GM23338 (cell line): ENCODE data around the gene MOCOS. TPM values are rescaled to one million over a fixed set of nuclear protein-coding genes. Genes with fewer than 3 reads are reported as not detected.
A peak's percentile ranks its signal among the peaks of the same experiment; 100 is the strongest.

Experiments
- ATAC-seq: fragments of 200-7000 bp; cut with Tn5 transposase; 3 replicates; pipeline ENCODE4 v1.9.1; 2020
- DNase-seq: peaks from one replicate; pipeline ENCODE4 v3.0.0-alpha.2; 2015; ENCODE audit warnings: low spot score
- H2AFZ ChIP-seq: fragments of 200-600 bp; sonication (generic); 2 replicates; pipeline ENCODE4 v1.8.0; 2016; ENCODE audit warnings: antibody characterized with exemption, mild to moderate bottlenecking, moderate library complexity
- H3F3A ChIP-seq: fragments of 200-600 bp; sonication (generic); replicated peaks from 2 replicates; pipeline ENCODE4 v1.8.0; 2017; ENCODE audit warnings: antibody characterized with exemption, mixed run types, low read depth
- H3K27ac ChIP-seq: fragments of 200-600 bp; sonication (generic); 2 replicates; pipeline ENCODE4 v1.6.1; 2016; ENCODE audit warnings: low read depth
- H3K27me3 ChIP-seq: fragments of 200-600 bp; sonication (generic); 2 replicates; pipeline ENCODE4 v1.8.0; 2016; ENCODE audit warnings: mild to moderate bottlenecking, mixed run types, moderate library complexity; ENCODE audit not compliant: insufficient read depth
- H3K36me3 ChIP-seq: fragments of 200-600 bp; sonication (generic); 2 replicates; pipeline ENCODE4 v1.8.0; 2016; ENCODE audit warnings: mild to moderate bottlenecking; ENCODE audit not compliant: insufficient read depth
- H3K4me1 ChIP-seq: fragments of 200-600 bp; sonication (generic); 2 replicates; pipeline ENCODE4 v1.8.0; 2016; ENCODE audit warnings: mild to moderate bottlenecking, moderate library complexity; ENCODE audit not compliant: insufficient read depth
- H3K4me2 ChIP-seq: fragments of 200-600 bp; sonication (generic); 2 replicates; pipeline ENCODE4 v1.7.1; 2017; ENCODE audit warnings: mixed run types
- H3K4me3 ChIP-seq: fragments of 200-600 bp; sonication (generic); 2 replicates; pipeline ENCODE4 v1.6.1; 2016; ENCODE audit warnings: mixed run types
- H3K79me2 ChIP-seq: fragments of 200-600 bp; sonication (generic); replicated peaks from 2 replicates; pipeline ENCODE4 v1.8.0; 2017; ENCODE audit warnings: mild to moderate bottlenecking; ENCODE audit not compliant: insufficient read depth
- H3K9me2 ChIP-seq: fragments of 200-600 bp; sonication (generic); 2 replicates; pipeline ENCODE4 v1.8.0; 2017; ENCODE audit not compliant: insufficient read depth
- H4K20me1 ChIP-seq: fragments of 200-600 bp; sonication (generic); replicated peaks from 2 replicates; pipeline ENCODE4 v1.8.0; 2017; ENCODE audit warnings: mild to moderate bottlenecking; ENCODE audit not compliant: insufficient read depth
- H3K27ac Mint-ChIP-seq: 2 replicates; pipeline ENCODE4 v1.8.0; 2020; ENCODE audit warnings: inconsistent platforms, mild to moderate bottlenecking, moderate library complexity, mixed read lengths
- H3K27me3 Mint-ChIP-seq: 3 replicates; pipeline ENCODE4 v1.8.0; 2022; ENCODE audit warnings: low read depth, mild to moderate bottlenecking, moderate library complexity, mixed read lengths, inconsistent platforms; ENCODE audit not compliant: insufficient read depth, poor library complexity
- H3K36me3 Mint-ChIP-seq: 3 replicates; pipeline ENCODE4 v1.8.0; 2021; ENCODE audit warnings: low read depth, mild to moderate bottlenecking, inconsistent platforms, moderate library complexity, mixed read lengths
- H3K4me1 Mint-ChIP-seq: 3 replicates; pipeline ENCODE4 v1.8.0; 2020; ENCODE audit warnings: mild to moderate bottlenecking, inconsistent platforms, mixed read lengths
- H3K4me3 Mint-ChIP-seq: 3 replicates; pipeline ENCODE4 v1.8.0; 2021; ENCODE audit warnings: moderate library complexity, mild to moderate bottlenecking, inconsistent platforms, mixed read lengths
- H3K9me3 Mint-ChIP-seq: 3 replicates; pipeline ENCODE4 v1.8.0; 2020; ENCODE audit warnings: moderate library complexity, mild to moderate bottlenecking, inconsistent platforms, mixed read lengths
- CREB1 ChIP-seq: fragments of 250-450 bp; sonication (Bioruptor Pico); IDR thresholded peaks from 2 replicates; pipeline ENCODE4 v1.5.0; 2020; ENCODE audit warnings: low read depth, mild to moderate bottlenecking, moderate library complexity
- CTCF ChIP-seq, 2 experiments: fragments of 200-600 bp in 1 of 2; sonication (generic) in 1 of 2; conservative IDR thresholded peaks; 2 replicates each; pipeline versions ENCODE4 v1.5.1 to v1.6.1; 2016 to 2017; ENCODE audit warnings: antibody characterized with exemption in 2 of 2, low read depth in 2 of 2, mild to moderate bottlenecking in 2 of 2, moderate library complexity in 1 of 2
- EZH2 ChIP-seq: fragments of 200-600 bp; sonication (generic); IDR thresholded peaks from one replicate; pipeline ENCODE4 v1.8.0; 2017; ENCODE audit warnings: antibody characterized with exemption, mild to moderate bottlenecking, low read depth; ENCODE audit not compliant: unreplicated experiment
- EZH2phosphoT487 ChIP-seq: fragments of 200-600 bp; sonication (generic); IDR thresholded peaks from one replicate; pipeline ENCODE4 v1.8.1; 2018; ENCODE audit warnings: antibody characterized with exemption; ENCODE audit not compliant: unreplicated experiment
- JUNB ChIP-seq: IDR thresholded peaks from one replicate; pipeline ENCODE4 v1.6.1; 2016; ENCODE audit warnings: antibody characterized with exemption; ENCODE audit not compliant: unreplicated experiment
- NANOG ChIP-seq: IDR thresholded peaks from 2 replicates; pipeline ENCODE4 v1.6.1; 2016; ENCODE audit warnings: antibody characterized with exemption, borderline replicate concordance
- POLR2AphosphoS5 ChIP-seq: IDR thresholded peaks from 2 replicates; pipeline ENCODE4 v1.6.1; 2016; ENCODE audit warnings: antibody characterized with exemption, low read depth
- REST ChIP-seq: IDR thresholded peaks from one replicate; pipeline ENCODE4 v1.6.1; 2018; ENCODE audit warnings: antibody characterized with exemption; ENCODE audit not compliant: unreplicated experiment
- STAT1 ChIP-seq: IDR thresholded peaks from one replicate; pipeline ENCODE4 v1.6.1; 2016; ENCODE audit warnings: antibody characterized with exemption; ENCODE audit not compliant: unreplicated experiment
- ZNF114 ChIP-seq: fragments of 250-450 bp; sonication (Bioruptor Pico); IDR thresholded peaks from 2 replicates; pipeline ENCODE4 v1.5.0; 2020; ENCODE audit warnings: mild to moderate bottlenecking, moderate library complexity
- ZNF331 ChIP-seq: fragments of 250-450 bp; sonication (Bioruptor Pico); IDR thresholded peaks from 2 replicates; pipeline ENCODE4 v1.5.0; 2020; ENCODE audit warnings: low read depth, mild to moderate bottlenecking, moderate library complexity
- ZNF462 ChIP-seq: fragments of 250-450 bp; sonication (Bioruptor Pico); IDR thresholded peaks from 2 replicates; pipeline ENCODE4 v1.5.0; 2020; ENCODE audit warnings: mild to moderate bottlenecking, moderate library complexity
- polyA plus RNA-seq: library from polyadenylated mRNA; unstranded; fragments of >200 nt; fragmentation: Nextera tagmentation; extraction: Ambion mirVana; gene quantifications from 2 replicates; pipeline ENCODE4 v1.2.1, GENCODE V29; 2016
- total RNA-seq: library from RNA; depleted of rRNA; stranded (reverse); fragments of >200 nt; shearing (Covaris generic); gene quantifications from 2 replicates; pipeline ENCODE4 v1.2.3, GENCODE V29; 2014
- TF ChIP-seq, protein P1 (sequence below): IDR thresholded peaks from 2 replicates; pipeline ENCODE4 v1.6.1; 2016; ENCODE audit warnings: antibody characterized with exemption

The MOCOS gene
- total and polyA plus RNA-seq, 2 experiments from 2014 or later = 3.9 to 7.2 TPM

- H3K9me3 Mint-ChIP-seq = no peaks in the 10 kb centered on the region
- Histone ChIP-seq H2AFZ (peak overlapping the region; percentile 97), H3F3A (no peaks in the 10 kb centered on the region; the same call in 1 of the 2 replicates)
These were observed 110.9 kb downstream of the MOCOS start for GRCh38 chr18:36298126-36298741.

More at GRCh38 chr18:36298126-36298741, 110.9 kb downstream of the MOCOS start:
- TF ChIP-seq NANOG = no peak
- TF ChIP-seq ZNF462 = no peak
- TF ChIP-seq, protein P1, sequence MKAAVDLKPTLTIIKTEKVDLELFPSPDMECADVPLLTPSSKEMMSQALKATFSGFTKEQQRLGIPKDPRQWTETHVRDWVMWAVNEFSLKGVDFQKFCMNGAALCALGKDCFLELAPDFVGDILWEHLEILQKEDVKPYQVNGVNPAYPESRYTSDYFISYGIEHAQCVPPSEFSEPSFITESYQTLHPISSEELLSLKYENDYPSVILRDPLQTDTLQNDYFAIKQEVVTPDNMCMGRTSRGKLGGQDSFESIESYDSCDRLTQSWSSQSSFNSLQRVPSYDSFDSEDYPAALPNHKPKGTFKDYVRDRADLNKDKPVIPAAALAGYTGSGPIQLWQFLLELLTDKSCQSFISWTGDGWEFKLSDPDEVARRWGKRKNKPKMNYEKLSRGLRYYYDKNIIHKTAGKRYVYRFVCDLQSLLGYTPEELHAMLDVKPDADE = no peak
- no peak for TF ChIP-seq CREB1
- TF ChIP-seq POLR2AphosphoS5 = no peak
- TF ChIP-seq STAT1 = no peak
- no peak for TF ChIP-seq EZH2phosphoT487
- no peak for TF ChIP-seq JUNB
- TF ChIP-seq ZNF114 = no peak
- TF ChIP-seq EZH2 = no peak
- TF ChIP-seq ZNF331 (CRISPR knock-in tag) = no peak
- TF ChIP-seq CTCF (conservative IDR thresholded peaks at IDR 0.05; ENCODE audit: low read depth in 2 of 2) = no peak
- TF ChIP-seq REST = no peak
- H3K4me1 ChIP-seq = peaks cover 11% of the 10 kb centered on the region
- peaks cover 61% of the 10 kb centered on the region for H3K27me3 ChIP-seq
- H3K4me2 ChIP-seq = peak overlapping the region; percentile 94
- peaks cover 7% of the 10 kb centered on the region for H4K20me1 ChIP-seq
- Mint-ChIP-seq H3K27ac (no peak overlapping the region), H3K4me1 (peaks cover 12% of the 10 kb centered on the region), H3K4me3 (peak overlapping the region; percentile 61; the same call in 2 of the 3 replicates), H3K36me3 (no peaks in the 10 kb centered on the region), H3K27me3 (peaks cover 10% of the 10 kb centered on the region)
- DNase-seq (peak; percentile 72), ATAC-seq (peak; percentile 41)
- H3K36me3 ChIP-seq = no peaks in the 10 kb centered on the region
- H3K9me2 ChIP-seq = no peaks in the 10 kb centered on the region
- no peak overlapping the region for H3K27ac ChIP-seq
- peak overlapping the region; percentile 87 for H3K4me3 ChIP-seq
- H3K79me2 ChIP-seq = 0 out of 2 replicates have a peak, but pooled peaks cover 2% of the 10 kb centered on the region
